PFSK-1 (cell line): ENCODE data around the gene TIMP4.

Source experiments
- FOXP2 ChIP-seq: optimal IDR thresholded peaks from 2 replicates; pipeline ENCODE3; 2011; ENCODE audit warnings: borderline replicate concordance, control low read depth, inconsistent platforms; ENCODE audit not compliant: insufficient read depth; ENCODE audit errors: extremely low read length, extremely low read depth
- POLR2AphosphoS5 ChIP-seq: IDR thresholded peaks from 2 replicates; pipeline ENCODE4 v1.6.1; 2012; ENCODE audit warnings: low read depth, mild to moderate bottlenecking, control low read depth, low read length, moderate library complexity
- SIN3A ChIP-seq: IDR thresholded peaks from 2 replicates; pipeline ENCODE4 v1.6.1; 2012; ENCODE audit warnings: mild to moderate bottlenecking, low read length, moderate library complexity, borderline replicate concordance; ENCODE audit not compliant: insufficient read depth
- TAF1 ChIP-seq: IDR thresholded peaks from 2 replicates; pipeline ENCODE4 v1.6.1; 2012; ENCODE audit warnings: low read length, control low read depth, borderline replicate concordance; ENCODE audit not compliant: insufficient read depth
- TF ChIP-seq, protein P1 (sequence below), 2 experiments: IDR thresholded peaks; 2 replicates each; pipeline versions ENCODE4 v1.6.1 to v1.8.0; 2011 to 2012; ENCODE audit warnings: low read depth in 2 of 2, low read length in 2 of 2, control low read depth in 1 of 2, inconsistent platforms in 1 of 2, mild to moderate bottlenecking in 1 of 2, moderate library complexity in 1 of 2; ENCODE audit not compliant: insufficient read depth in 1 of 2

DNA sequence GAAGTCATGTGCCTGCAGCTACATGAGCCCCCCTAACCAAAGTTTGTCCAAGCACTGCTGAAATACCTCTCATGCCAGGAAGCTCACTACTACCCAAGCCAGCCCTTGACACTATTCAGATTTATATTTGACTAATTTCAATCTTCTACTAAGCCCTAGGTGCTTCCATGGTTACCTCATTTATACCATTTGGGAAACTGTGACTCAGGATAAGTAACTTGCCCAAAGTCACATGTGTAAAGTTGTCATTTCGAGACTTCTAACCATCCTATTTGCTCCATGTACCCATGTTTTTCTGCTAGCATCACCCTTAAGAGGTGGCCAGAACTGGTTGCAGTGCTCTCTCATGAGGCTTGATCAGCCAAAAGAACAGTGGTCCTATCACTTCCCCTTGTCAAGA lies 20.7 kb upstream of the TIMP4 start:
- TF ChIP-seq POLR2AphosphoS5 (no peak), TAF1 (no peak), SIN3A (no peak), FOXP2 (no peak)
- TF ChIP-seq, protein P1, sequence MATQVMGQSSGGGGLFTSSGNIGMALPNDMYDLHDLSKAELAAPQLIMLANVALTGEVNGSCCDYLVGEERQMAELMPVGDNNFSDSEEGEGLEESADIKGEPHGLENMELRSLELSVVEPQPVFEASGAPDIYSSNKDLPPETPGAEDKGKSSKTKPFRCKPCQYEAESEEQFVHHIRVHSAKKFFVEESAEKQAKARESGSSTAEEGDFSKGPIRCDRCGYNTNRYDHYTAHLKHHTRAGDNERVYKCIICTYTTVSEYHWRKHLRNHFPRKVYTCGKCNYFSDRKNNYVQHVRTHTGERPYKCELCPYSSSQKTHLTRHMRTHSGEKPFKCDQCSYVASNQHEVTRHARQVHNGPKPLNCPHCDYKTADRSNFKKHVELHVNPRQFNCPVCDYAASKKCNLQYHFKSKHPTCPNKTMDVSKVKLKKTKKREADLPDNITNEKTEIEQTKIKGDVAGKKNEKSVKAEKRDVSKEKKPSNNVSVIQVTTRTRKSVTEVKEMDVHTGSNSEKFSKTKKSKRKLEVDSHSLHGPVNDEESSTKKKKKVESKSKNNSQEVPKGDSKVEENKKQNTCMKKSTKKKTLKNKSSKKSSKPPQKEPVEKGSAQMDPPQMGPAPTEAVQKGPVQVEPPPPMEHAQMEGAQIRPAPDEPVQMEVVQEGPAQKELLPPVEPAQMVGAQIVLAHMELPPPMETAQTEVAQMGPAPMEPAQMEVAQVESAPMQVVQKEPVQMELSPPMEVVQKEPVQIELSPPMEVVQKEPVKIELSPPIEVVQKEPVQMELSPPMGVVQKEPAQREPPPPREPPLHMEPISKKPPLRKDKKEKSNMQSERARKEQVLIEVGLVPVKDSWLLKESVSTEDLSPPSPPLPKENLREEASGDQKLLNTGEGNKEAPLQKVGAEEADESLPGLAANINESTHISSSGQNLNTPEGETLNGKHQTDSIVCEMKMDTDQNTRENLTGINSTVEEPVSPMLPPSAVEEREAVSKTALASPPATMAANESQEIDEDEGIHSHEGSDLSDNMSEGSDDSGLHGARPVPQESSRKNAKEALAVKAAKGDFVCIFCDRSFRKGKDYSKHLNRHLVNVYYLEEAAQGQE (IDR thresholded peaks at IDR 0.05; ENCODE audit: insufficient read depth in 1 of 2, low read depth in 2 of 2, low read length in 2 of 2): no peak
